KMS-11 (cell line): Measurements from ENCODE around the gene WNT5B.

ENCODE experiments used
- H2AFZ ChIP-seq: fragments of 200-600 bp; sonication (generic); 2 replicates; pipeline ENCODE4 v1.6.1; 2016; ENCODE audit warnings: antibody characterized with exemption, mixed run types, low read depth
- H3K27ac ChIP-seq: fragments of 200-600 bp; sonication (generic); 2 replicates; pipeline ENCODE4 v1.6.1; 2016; ENCODE audit warnings: mild to moderate bottlenecking, mixed run types
- H3K27me3 ChIP-seq: fragments of 200-600 bp; sonication (generic); 2 replicates; pipeline ENCODE4 v1.6.1; 2017; ENCODE audit warnings: mild to moderate bottlenecking, low read depth, mixed run types, moderate library complexity; ENCODE audit not compliant: insufficient read depth
- H3K36me3 ChIP-seq: fragments of 200-600 bp; sonication (generic); 2 replicates; pipeline ENCODE4 v1.6.1; 2017; ENCODE audit warnings: mild to moderate bottlenecking, mixed run types; ENCODE audit not compliant: insufficient read depth
- H3K4me1 ChIP-seq: fragments of 200-600 bp; sonication (generic); 2 replicates; pipeline ENCODE4 v1.6.1; 2016; ENCODE audit warnings: mild to moderate bottlenecking, low read depth, mixed run types; ENCODE audit not compliant: poor library complexity, severe bottlenecking
- H3K4me2 ChIP-seq: fragments of 200-600 bp; sonication (generic); 2 replicates; pipeline ENCODE4 v1.7.0; 2016; ENCODE audit warnings: mild to moderate bottlenecking, mixed run types
- H3K4me3 ChIP-seq: fragments of 200-600 bp; sonication (generic); IDR thresholded peaks from 2 replicates; pipeline ENCODE4 v1.6.1; 2017; ENCODE audit warnings: low read depth, low read length, mixed read lengths; ENCODE audit not compliant: insufficient read depth
- H3K79me2 ChIP-seq: fragments of 200-600 bp; sonication (generic); 2 replicates; pipeline ENCODE4 v1.6.1; 2016; ENCODE audit warnings: low read depth, mixed run types; ENCODE audit not compliant: insufficient read depth
- H3K9ac ChIP-seq: fragments of 200-600 bp; sonication (generic); 2 replicates; pipeline ENCODE4 v1.6.1; 2016; ENCODE audit warnings: mild to moderate bottlenecking, mixed run types
- H4K20me1 ChIP-seq: fragments of 200-600 bp; sonication (generic); 2 replicates; pipeline ENCODE4 v1.6.1; 2016; ENCODE audit warnings: mild to moderate bottlenecking, mixed run types; ENCODE audit not compliant: insufficient read depth
- CTCF ChIP-seq: fragments of 200-600 bp; sonication (generic); conservative IDR thresholded peaks from 2 replicates; pipeline ENCODE4 v1.6.1; 2017; ENCODE audit warnings: low read depth, mild to moderate bottlenecking, antibody characterized with exemption, low read length, moderate library complexity, mixed read lengths

The WNT5B gene

DNA sequence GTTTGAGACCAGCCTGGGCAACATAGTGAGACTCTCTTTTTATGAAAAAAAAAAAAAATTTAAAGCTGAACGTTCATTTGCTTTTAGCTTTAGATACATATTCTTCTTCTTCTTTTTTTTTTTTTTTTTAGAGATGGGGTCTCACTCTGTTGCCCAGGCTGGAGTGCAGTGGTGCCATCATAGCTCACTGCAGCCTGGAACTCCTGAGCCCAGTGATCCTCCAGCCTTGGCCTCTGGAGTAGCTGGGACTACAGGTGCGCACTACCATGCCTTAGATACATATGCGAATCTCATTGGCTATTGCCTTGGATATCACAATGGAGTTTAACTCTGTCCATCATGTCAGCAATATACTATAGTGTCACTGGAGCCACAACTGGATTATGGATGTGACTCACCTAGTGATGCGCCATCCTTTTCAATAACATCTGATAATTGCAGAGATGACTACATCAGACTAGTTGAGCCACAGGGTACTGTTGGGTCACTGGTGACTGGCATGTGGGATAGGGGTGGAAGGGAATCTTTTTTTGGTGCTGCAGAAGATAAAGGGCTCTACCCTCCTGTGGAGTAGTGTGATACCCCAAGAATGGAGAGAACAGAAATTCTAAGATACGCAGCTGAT, 59.2 kb downstream of the WNT5B start:
- H3K27ac ChIP-seq: no peak overlapping the region
- no peak overlapping the region for H3K4me3 ChIP-seq
- TF ChIP-seq CTCF: no peak
- no peak overlapping the region for H2AFZ ChIP-seq
- no peaks in the 10 kb centered on the region for H4K20me1 ChIP-seq
- H3K79me2 ChIP-seq: peaks cover 20% of the 10 kb centered on the region
- H3K4me2 ChIP-seq: no peak overlapping the region
- no peaks in the 10 kb centered on the region for H3K27me3 ChIP-seq
- H3K4me1 ChIP-seq: peaks cover 23% of the 10 kb centered on the region
- no peak overlapping the region for H3K9ac ChIP-seq
- no peaks in the 10 kb centered on the region for H3K36me3 ChIP-seq

- H3K79me2 ChIP-seq: peaks cover 37% of the 10 kb centered on the region
Observed at GRCh38 chr12:1690578-1691122, 61.6 kb downstream of the WNT5B start, which contains the start of gene ADIPOR2. Gene ADIPOR2 (plus strand): TSS chr12:1691070. CDS start chr12:1754344, 63,274 bp downstream.

DNA sequence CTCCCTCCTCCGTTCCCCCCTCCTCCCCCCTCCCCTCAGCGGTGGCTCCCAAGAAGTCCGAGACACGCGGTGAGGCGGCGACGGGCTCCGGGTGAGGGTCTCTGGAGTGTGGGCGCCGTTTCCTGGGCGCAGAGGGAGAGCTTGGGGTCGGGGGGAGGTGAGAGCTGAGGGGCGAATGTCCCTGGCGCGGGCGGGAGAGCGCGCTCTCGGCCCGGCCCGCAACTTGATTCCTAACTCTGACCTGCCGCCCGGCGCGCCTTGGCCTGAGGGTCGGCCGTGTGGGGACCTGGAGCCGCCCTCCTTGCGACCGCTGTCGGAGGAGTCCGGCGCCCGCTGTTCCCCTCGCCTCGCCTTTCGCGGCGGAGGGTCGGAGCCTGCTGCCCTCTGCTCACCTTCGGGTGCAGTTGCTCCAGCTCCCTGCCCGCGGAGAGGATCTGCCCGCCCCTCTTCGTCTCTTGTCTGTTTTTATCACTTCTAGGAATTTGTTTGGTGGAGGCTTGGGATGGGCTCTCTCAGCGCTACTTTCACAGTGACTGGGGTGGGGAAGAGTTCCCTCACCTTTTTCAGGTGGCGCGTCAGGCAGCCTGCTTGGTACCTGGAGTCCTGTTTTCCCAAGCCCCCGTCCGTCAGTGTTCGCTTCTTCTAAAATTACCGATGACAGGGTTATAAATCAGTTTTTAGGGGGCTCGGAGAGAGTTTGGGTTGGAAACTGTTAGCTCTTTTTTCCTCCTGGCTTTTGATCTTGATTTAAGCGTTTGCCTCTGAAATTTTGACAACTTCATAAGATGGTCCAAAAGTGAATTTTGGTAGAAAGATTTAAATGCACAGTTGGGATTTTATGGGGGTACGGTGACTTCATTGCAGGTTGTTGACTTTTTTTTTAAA, 62.3 kb downstream of the WNT5B start:
- Histone ChIP-seq H2AFZ (peak overlapping the region; percentile 69), H3K4me1 (peaks cover 23% of the 10 kb centered on the region), H3K27ac (peak overlapping the region; percentile 90), H3K9ac (peak overlapping the region; percentile 80), H4K20me1 (no peaks in the 10 kb centered on the region), H3K36me3 (no peaks in the 10 kb centered on the region), H3K4me2 (peak overlapping the region; percentile 62), H3K4me3 (no peak overlapping the region), H3K79me2 (peaks cover 37% of the 10 kb centered on the region), H3K27me3 (no peaks in the 10 kb centered on the region)
- TF ChIP-seq CTCF: no peak

More at GRCh38 chr12:1690578-1691122, 61.6 kb downstream of the WNT5B start, which contains the start of gene ADIPOR2:
- no peak for TF ChIP-seq CTCF
- no peaks in the 10 kb centered on the region for H3K27me3 ChIP-seq
- no peaks in the 10 kb centered on the region for H4K20me1 ChIP-seq
- no peak within 1 kb of the TSS for H3K4me3 ChIP-seq
- peak within 1 kb of the TSS; percentile 90 for H3K27ac ChIP-seq
- H3K4me2 ChIP-seq: peak within 1 kb of the TSS; percentile 76
- H3K4me1 ChIP-seq: peaks cover 23% of the 10 kb centered on the region
- H3K9ac ChIP-seq: peak within 1 kb of the TSS; percentile 80
- H3K36me3 ChIP-seq: no peaks in the 10 kb centered on the region
- peak within 1 kb of the TSS; percentile 99 for H2AFZ ChIP-seq

DNA sequence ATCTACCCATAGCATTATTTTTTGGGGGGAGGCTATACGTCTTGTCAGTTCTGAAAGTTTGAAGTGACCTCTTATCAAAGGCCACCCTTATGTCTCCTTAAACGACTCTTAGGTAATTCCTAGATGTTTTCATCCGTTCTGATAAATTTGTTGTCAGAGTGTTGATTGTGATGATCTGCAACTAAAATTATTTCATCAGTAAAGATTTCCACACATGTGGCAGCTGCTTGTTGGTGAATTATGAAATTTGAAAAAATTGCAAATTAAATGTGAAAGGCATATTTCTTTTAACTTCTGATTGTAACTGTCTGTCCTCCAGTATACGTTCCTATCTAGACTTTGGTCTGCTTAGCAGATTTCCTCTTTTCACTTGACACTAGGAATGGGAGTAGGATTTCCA, 63.2 kb downstream of the WNT5B start:
- H4K20me1 ChIP-seq: no peaks in the 10 kb centered on the region
- H3K79me2 ChIP-seq: peaks cover 37% of the 10 kb centered on the region
- TF ChIP-seq CTCF: no peak
- H3K4me2 ChIP-seq: peak overlapping the region; percentile 62
- no peak overlapping the region for H2AFZ ChIP-seq
- no peaks in the 10 kb centered on the region for H3K27me3 ChIP-seq
- no peak overlapping the region for H3K27ac ChIP-seq
- H3K36me3 ChIP-seq: no peaks in the 10 kb centered on the region
- no peak overlapping the region for H3K4me3 ChIP-seq
- peaks cover 23% of the 10 kb centered on the region for H3K4me1 ChIP-seq
- no peak overlapping the region for H3K9ac ChIP-seq
